ENCODE data around the gene TEPSIN. TPM values are rescaled to one million over a fixed set of nuclear protein-coding genes. Genes with fewer than 3 reads are reported as not detected.

Gene TEPSIN
- total RNA-seq, 2 donors from 2014 or later = 30.0 to 45.0 TPM

DNA sequence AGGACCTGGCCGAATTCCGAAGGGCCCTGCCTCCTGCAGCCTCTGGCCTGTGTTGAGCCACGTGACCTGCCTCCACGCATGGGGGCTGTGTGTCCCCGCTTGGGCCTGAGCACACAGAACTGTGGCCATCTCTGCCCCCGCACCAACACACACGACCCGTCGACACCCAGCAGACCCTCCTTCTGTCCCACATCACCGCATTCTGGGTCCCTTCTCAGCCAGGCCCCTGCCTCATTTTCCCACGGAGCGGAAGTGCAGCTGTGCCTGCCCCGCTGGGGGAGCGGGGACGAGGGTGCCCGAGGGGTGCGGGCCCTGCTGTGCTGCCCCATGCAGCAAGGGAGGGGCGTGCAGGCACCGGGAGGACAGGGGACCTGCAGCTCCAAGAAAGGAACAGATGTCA is 18.7 kb upstream of the TEPSIN start:
- peaks cover 3% of the 10 kb centered on the region for H3K4me1 Mint-ChIP-seq
- H3K27me3 Mint-ChIP-seq (ENCODE audit: insufficient read depth) = no peaks in the 10 kb centered on the region
- Histone ChIP-seq H3K9ac (ENCODE audit: extremely low read depth, low read length, poor library complexity, severe bottlenecking) (no peak overlapping the region), H3K36me3 (ENCODE audit: control insufficient read depth, insufficient read depth, low read length) (peaks cover 5% of the 10 kb centered on the region), H3K4me3 (ENCODE audit: low read length) (no peak overlapping the region), H3K4me1 (ENCODE audit: control insufficient read depth, insufficient read depth, low read length) (no peaks in the 10 kb centered on the region), H3K27ac (ENCODE audit: low read depth, low read length) (no peak overlapping the region), H3K27me3 (ENCODE audit: control insufficient read depth, insufficient read depth, low read length, poor library complexity, severe bottlenecking) (no peaks in the 10 kb centered on the region), H3K9me3 (ENCODE audit: control insufficient read depth, low read length) (no peaks in the 10 kb centered on the region)
- H3K27ac Mint-ChIP-seq = no peak overlapping the region
- DNase-seq = no peak
- no peaks in the 10 kb centered on the region for H3K9me3 Mint-ChIP-seq
- 93 to 98% methylated on average over 15 to 19 of the region's 19 CpGs for WGBS, 2 experiments (ENCODE audit: insufficient coverage in 1 of 2, insufficient read length in 1 of 2)
- H3K4me3 Mint-ChIP-seq = no peak overlapping the region
- H3K36me3 Mint-ChIP-seq (ENCODE audit: low read depth) = peaks cover 29% of the 10 kb centered on the region
- TF ChIP-seq, protein P1, sequence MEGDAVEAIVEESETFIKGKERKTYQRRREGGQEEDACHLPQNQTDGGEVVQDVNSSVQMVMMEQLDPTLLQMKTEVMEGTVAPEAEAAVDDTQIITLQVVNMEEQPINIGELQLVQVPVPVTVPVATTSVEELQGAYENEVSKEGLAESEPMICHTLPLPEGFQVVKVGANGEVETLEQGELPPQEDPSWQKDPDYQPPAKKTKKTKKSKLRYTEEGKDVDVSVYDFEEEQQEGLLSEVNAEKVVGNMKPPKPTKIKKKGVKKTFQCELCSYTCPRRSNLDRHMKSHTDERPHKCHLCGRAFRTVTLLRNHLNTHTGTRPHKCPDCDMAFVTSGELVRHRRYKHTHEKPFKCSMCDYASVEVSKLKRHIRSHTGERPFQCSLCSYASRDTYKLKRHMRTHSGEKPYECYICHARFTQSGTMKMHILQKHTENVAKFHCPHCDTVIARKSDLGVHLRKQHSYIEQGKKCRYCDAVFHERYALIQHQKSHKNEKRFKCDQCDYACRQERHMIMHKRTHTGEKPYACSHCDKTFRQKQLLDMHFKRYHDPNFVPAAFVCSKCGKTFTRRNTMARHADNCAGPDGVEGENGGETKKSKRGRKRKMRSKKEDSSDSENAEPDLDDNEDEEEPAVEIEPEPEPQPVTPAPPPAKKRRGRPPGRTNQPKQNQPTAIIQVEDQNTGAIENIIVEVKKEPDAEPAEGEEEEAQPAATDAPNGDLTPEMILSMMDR (conservative IDR thresholded peaks at IDR 0.05) = no peak

DNA sequence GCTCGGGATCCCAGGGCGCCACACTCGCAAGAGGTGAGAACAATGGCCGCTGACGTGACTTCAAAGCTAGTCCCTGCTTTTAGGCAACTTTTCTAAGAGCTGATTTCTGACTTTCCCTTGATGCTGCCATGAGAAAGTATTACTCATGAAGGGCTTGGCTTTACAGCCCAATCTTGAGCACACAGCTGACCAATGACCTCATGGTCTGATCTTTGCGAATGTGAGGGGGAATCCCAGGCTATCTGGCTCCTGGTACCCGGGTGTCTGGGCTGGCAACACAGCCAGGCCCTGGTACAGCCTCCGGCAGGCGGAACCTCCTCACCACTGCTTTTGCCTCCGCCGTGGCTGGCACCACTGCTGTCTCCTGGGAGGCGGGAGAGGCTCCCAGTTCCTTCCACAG is 17.8 kb upstream of the TEPSIN start:
- 91 to 98% methylated on average over 8 to 12 of the region's 12 CpGs for WGBS, 2 experiments (ENCODE audit: insufficient coverage in 1 of 2, insufficient read length in 1 of 2)
- H3K27me3 ChIP-seq (ENCODE audit: control insufficient read depth, insufficient read depth, low read length, poor library complexity, severe bottlenecking) = no peaks in the 10 kb centered on the region
- no peak for DNase-seq
- Mint-ChIP-seq H3K27me3 (ENCODE audit: insufficient read depth) (no peaks in the 10 kb centered on the region), H3K4me1 (peaks cover 3% of the 10 kb centered on the region), H3K9me3 (no peaks in the 10 kb centered on the region), H3K27ac (no peak overlapping the region), H3K36me3 (ENCODE audit: low read depth) (peaks cover 26% of the 10 kb centered on the region), H3K4me3 (no peak overlapping the region)
- H3K9me3 ChIP-seq (ENCODE audit: control insufficient read depth, low read length) = no peaks in the 10 kb centered on the region
- TF ChIP-seq, protein P1 (conservative IDR thresholded peaks at IDR 0.05) = no peak
- H3K27ac ChIP-seq (ENCODE audit: low read depth, low read length) = no peak overlapping the region
- no peak overlapping the region for H3K9ac ChIP-seq (ENCODE audit: extremely low read depth, low read length, poor library complexity, severe bottlenecking)
- H3K36me3 ChIP-seq (ENCODE audit: control insufficient read depth, insufficient read depth, low read length) = peaks cover 5% of the 10 kb centered on the region
- H3K4me1 ChIP-seq (ENCODE audit: control insufficient read depth, insufficient read depth, low read length) = no peaks in the 10 kb centered on the region
- no peak overlapping the region for H3K4me3 ChIP-seq (ENCODE audit: low read length)

DNA sequence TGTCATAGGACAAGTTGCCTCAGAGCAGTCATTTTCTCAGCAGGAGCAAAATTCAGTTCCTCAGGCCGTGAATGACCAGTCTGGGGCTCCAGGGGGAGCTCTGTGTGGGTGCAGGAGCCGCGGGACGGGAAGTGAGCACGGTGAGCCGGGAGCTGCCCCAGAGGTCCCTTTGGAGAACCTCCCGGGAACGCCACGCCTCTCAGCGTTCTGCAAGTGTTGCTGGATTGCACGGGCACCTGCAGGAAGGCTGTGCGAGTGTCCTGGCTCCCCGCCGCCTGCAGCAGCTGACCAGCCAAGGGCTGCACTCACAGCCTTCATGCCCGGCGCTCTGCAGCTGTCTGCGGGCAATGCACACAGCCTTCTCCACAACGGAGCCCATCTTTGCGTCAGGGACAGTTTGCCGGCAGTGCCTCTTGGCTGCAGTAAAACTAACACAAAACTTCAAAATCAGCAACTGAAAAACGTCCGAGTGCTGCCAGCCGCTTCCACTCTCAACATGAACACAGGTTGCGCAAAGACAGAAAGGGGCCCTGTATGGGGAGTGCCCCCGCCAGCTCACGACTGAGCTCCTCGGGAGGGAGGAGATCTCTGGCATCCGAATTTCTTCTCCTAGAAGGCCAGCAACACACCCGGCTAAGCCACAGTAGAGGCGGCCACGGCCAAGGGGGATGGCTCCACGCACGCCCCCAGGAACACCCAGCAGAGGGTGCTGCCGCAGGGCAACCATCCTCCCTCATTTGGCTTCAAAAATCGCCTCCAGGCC is 16.3 kb upstream of the TEPSIN start:
- Histone ChIP-seq H3K4me3 (ENCODE audit: low read length) (no peak overlapping the region), H3K27ac (ENCODE audit: low read depth, low read length) (peak overlapping the region; percentile 44), H3K27me3 (ENCODE audit: control insufficient read depth, insufficient read depth, low read length, poor library complexity, severe bottlenecking) (no peaks in the 10 kb centered on the region), H3K9me3 (ENCODE audit: control insufficient read depth, low read length) (no peaks in the 10 kb centered on the region), H3K4me1 (ENCODE audit: control insufficient read depth, insufficient read depth, low read length) (no peaks in the 10 kb centered on the region), H3K36me3 (ENCODE audit: control insufficient read depth, insufficient read depth, low read length) (peaks cover 8% of the 10 kb centered on the region), H3K9ac (ENCODE audit: extremely low read depth, low read length, poor library complexity, severe bottlenecking) (no peak overlapping the region)
- no peaks in the 10 kb centered on the region for H3K27me3 Mint-ChIP-seq (ENCODE audit: insufficient read depth)
- peaks cover 3% of the 10 kb centered on the region for H3K4me1 Mint-ChIP-seq
- WGBS, 2 experiments (ENCODE audit: insufficient coverage in 1 of 2, insufficient read length in 1 of 2) = 61 to 71% methylated on average over 25 to 35 of the region's 35 CpGs
- H3K27ac Mint-ChIP-seq = peak overlapping the region; percentile 82
- no peaks in the 10 kb centered on the region for H3K9me3 Mint-ChIP-seq
- TF ChIP-seq, protein P1 (conservative IDR thresholded peaks at IDR 0.05) = peak; percentile 63
- DNase-seq = peak; percentile 93
- H3K4me3 Mint-ChIP-seq = no peak overlapping the region
- H3K36me3 Mint-ChIP-seq (ENCODE audit: low read depth) = peaks cover 29% of the 10 kb centered on the region

Measured in endodermal cell (in vitro differentiated cells).